Osteoblast (primary cell): ENCODE results near the gene NT5C2. TPM values are rescaled to one million over a fixed set of nuclear protein-coding genes. Genes with fewer than 3 reads are reported as not detected.

Experiments
- DNase-seq: peaks from one replicate; pipeline ENCODE4 v3.0.0; 2011; ENCODE audit warnings: low spot score, mixed read lengths; ENCODE audit not compliant: insufficient read length; ENCODE audit errors: missing footprints
- H2AFZ ChIP-seq: 2 replicates; pipeline ENCODE4 v1.6.0; 2011; ENCODE audit warnings: mild to moderate bottlenecking, low read length
- H3K27ac ChIP-seq: 2 replicates; pipeline ENCODE4 v1.5.1; 2011; ENCODE audit warnings: mild to moderate bottlenecking, low read depth, low read length, moderate library complexity
- H3K27me3 ChIP-seq: 2 replicates; pipeline ENCODE4 v1.6.0; 2012; ENCODE audit warnings: mild to moderate bottlenecking, control low read depth, inconsistent platforms, low read length, moderate library complexity; ENCODE audit not compliant: insufficient read depth
- H3K36me3 ChIP-seq: 2 replicates; pipeline ENCODE4 v1.5.1; 2011; ENCODE audit warnings: mild to moderate bottlenecking, low read length, control low read depth, moderate library complexity; ENCODE audit not compliant: insufficient read depth
- H3K4me1 ChIP-seq: 2 replicates; pipeline ENCODE4 v1.5.1; 2011; ENCODE audit warnings: mild to moderate bottlenecking, low read length, control low read depth, moderate library complexity; ENCODE audit not compliant: insufficient read depth
- H3K4me2 ChIP-seq: 2 replicates; pipeline ENCODE4 v1.6.0; 2011; ENCODE audit warnings: mild to moderate bottlenecking, low read length; ENCODE audit not compliant: insufficient read depth
- H3K4me3 ChIP-seq: fragments of 200-600 bp; sonication (generic); 3 replicates; pipeline ENCODE4 v1.5.1; 2012; ENCODE audit warnings: mild to moderate bottlenecking, low read length, inconsistent platforms; ENCODE audit not compliant: insufficient read depth
- H3K79me2 ChIP-seq: 2 replicates; pipeline ENCODE4 v1.6.0; 2012; ENCODE audit warnings: mild to moderate bottlenecking, low read length, control low read depth, inconsistent platforms; ENCODE audit not compliant: insufficient read depth
- H3K9me3 ChIP-seq: 2 replicates; pipeline ENCODE4 v1.5.1; 2011; ENCODE audit warnings: low read depth, low read length, control low read depth
- H4K20me1 ChIP-seq: 2 replicates; pipeline ENCODE4 v1.6.0; 2012; ENCODE audit warnings: mild to moderate bottlenecking, low read length, control low read depth; ENCODE audit not compliant: insufficient read depth
- total RNA-seq: library from RNA; depleted of rRNA; stranded (reverse); fragments of >200 nt; gene quantifications from 2 replicates; pipeline ENCODE4 v1.2.3, GENCODE V29; 2012
- TF ChIP-seq, protein P1 (sequence below): IDR thresholded peaks from 2 replicates; pipeline ENCODE4 v1.5.1; 2011; ENCODE audit warnings: mild to moderate bottlenecking, low read depth, low read length, moderate library complexity; ENCODE audit errors: extremely low read depth

The NT5C2 gene
- total RNA-seq, 1 donor = 94.1 TPM

DNA sequence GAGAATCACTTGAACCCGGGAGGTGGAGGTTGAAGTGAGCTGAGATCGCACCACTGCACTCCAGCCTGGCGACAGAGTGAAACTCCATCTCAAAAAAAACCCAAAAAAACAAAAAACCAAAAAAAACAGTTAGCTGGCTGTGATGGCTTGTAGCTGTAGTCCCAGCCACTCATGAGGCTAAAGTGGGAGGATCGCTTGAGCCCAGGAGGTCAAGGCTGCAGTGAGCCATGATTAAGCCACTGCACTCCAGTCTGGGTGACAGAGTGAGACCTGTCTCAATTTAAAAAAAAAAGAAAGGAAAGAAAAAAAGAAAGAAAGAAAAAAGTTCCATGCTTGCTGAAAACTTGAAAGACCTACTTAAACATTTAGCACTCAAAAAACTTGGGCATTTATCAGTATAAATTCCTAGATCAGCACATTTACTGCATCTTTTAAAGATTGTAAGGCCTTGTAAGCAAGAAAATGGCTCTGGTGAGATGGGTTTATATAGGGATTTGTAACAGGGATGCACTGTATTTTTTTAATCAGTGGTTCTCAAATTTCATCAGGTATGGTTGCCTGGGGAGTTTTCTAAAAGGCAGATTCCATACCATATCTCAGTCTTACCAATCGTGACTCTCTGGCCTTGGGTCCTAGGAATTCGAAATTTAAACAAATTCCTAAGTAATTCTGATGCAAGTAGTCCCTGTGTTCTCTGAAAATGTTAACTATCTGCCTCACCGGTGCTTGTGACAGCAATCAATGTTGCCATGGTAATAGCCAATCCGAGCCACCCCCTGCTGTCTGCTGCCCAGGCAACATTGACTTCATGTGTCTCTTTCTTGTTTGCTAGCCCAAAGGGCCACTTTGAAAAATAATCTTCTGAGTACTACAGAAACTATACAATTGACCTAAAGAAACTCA is 11.5 kb upstream of the NT5C2 start:
- Histone ChIP-seq H3K4me1 (no peaks in the 10 kb centered on the region), H3K9me3 (no peaks in the 10 kb centered on the region), H3K4me2 (no peak overlapping the region), H3K27me3 (no peaks in the 10 kb centered on the region), H3K79me2 (no peaks in the 10 kb centered on the region), H3K4me3 (no peak overlapping the region), H3K36me3 (no peaks in the 10 kb centered on the region), H4K20me1 (no peaks in the 10 kb centered on the region), H2AFZ (no peak overlapping the region), H3K27ac (no peak overlapping the region)
- DNase-seq = no peak
- TF ChIP-seq, protein P1, sequence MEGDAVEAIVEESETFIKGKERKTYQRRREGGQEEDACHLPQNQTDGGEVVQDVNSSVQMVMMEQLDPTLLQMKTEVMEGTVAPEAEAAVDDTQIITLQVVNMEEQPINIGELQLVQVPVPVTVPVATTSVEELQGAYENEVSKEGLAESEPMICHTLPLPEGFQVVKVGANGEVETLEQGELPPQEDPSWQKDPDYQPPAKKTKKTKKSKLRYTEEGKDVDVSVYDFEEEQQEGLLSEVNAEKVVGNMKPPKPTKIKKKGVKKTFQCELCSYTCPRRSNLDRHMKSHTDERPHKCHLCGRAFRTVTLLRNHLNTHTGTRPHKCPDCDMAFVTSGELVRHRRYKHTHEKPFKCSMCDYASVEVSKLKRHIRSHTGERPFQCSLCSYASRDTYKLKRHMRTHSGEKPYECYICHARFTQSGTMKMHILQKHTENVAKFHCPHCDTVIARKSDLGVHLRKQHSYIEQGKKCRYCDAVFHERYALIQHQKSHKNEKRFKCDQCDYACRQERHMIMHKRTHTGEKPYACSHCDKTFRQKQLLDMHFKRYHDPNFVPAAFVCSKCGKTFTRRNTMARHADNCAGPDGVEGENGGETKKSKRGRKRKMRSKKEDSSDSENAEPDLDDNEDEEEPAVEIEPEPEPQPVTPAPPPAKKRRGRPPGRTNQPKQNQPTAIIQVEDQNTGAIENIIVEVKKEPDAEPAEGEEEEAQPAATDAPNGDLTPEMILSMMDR = no peak

DNA sequence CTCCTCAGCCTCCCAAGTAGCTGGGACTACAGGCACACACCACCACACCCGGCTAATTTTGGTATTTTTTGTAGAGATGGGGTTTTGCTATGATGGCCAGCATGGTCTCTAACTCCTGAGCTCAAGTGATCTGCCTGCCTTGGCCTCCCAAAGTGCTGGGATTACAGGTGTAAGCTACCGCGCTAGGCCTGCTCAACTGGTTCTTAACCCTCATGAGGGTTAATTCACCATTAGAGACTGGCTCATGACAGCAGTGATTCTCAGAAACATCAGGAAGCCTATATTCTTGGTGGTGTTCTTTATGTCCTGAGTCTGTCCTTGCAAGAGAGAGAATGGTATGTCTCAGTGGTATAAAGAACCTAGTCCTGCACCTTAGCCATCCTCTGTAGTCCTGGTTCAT is 10.4 kb upstream of the NT5C2 start:
- no peak overlapping the region for H2AFZ ChIP-seq
- no peaks in the 10 kb centered on the region for H3K4me1 ChIP-seq
- H3K27ac ChIP-seq = no peak overlapping the region
- H3K4me3 ChIP-seq = no peak overlapping the region
- no peaks in the 10 kb centered on the region for H3K79me2 ChIP-seq
- no peaks in the 10 kb centered on the region for H3K27me3 ChIP-seq
- H4K20me1 ChIP-seq = no peaks in the 10 kb centered on the region
- H3K9me3 ChIP-seq = no peaks in the 10 kb centered on the region
- H3K4me2 ChIP-seq = no peak overlapping the region
- H3K36me3 ChIP-seq = no peaks in the 10 kb centered on the region
- DNase-seq = no peak
- TF ChIP-seq, protein P1 = no peak

DNA sequence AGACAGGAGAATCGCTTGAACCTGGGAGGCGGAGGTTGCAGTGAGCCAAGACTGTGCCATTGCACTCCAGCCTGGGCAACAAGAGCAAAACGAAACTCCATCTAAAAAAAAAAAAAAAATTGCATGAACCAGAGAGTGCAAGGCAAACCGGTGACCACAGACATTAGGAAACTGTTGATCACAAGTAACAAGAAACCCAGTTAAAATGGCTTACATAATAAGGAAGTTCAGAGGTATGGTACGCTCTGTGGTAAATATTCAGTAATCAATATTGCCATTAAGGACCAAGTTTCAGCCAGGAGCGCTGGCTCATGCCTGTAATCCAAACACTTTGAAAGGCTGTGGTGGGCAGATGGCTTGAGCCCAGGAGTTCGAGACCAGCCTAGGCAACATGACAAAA is 9.2 kb upstream of the NT5C2 start:
- no peaks in the 10 kb centered on the region for H3K79me2 ChIP-seq
- H3K36me3 ChIP-seq = no peaks in the 10 kb centered on the region
- peaks cover 3% of the 10 kb centered on the region for H3K4me1 ChIP-seq
- TF ChIP-seq, protein P1 = no peak
- no peak overlapping the region for H3K27ac ChIP-seq
- no peak for DNase-seq
- H3K27me3 ChIP-seq = no peaks in the 10 kb centered on the region
- no peak overlapping the region for H3K4me2 ChIP-seq
- H3K9me3 ChIP-seq = no peaks in the 10 kb centered on the region
- H4K20me1 ChIP-seq = no peaks in the 10 kb centered on the region
- H2AFZ ChIP-seq = no peak overlapping the region
- no peak overlapping the region for H3K4me3 ChIP-seq

DNA sequence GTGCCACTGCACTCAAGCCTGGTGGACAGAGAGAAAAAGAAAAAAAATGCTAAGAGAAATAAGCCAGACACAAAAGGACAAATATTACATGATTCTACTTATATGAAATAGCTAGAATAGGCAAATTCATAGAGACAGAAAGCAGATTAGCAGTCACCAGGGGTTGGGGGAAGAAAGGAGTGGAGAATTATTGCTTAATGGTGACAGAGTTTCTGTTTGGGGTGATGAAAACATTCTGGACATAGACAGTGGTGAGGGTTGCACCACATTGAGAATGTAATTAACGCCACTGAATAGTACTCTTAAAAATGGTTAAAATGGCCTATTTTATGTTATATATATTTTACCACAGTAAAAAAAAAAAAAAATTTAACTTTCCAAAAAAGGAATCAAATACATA is 6.4 kb upstream of the NT5C2 start:
- Histone ChIP-seq H3K9me3 (no peaks in the 10 kb centered on the region), H3K36me3 (no peaks in the 10 kb centered on the region), H3K4me3 (no peak overlapping the region), H3K27me3 (no peaks in the 10 kb centered on the region), H2AFZ (no peak overlapping the region), H3K79me2 (no peaks in the 10 kb centered on the region), H3K27ac (no peak overlapping the region), H3K4me2 (no peak overlapping the region), H3K4me1 (peaks cover 10% of the 10 kb centered on the region), H4K20me1 (no peaks in the 10 kb centered on the region)
- TF ChIP-seq, protein P1 = no peak
- DNase-seq = no peak
